SK-N-SH (cell line): ENCODE measurements around the gene RNLS.

Source experiments
- EZH2phosphoT487 ChIP-seq: fragments of 200-600 bp; sonication (generic); IDR thresholded peaks from 2 replicates; pipeline ENCODE4 v1.6.1; 2017; ENCODE audit warnings: low read depth, mixed run types, mild to moderate bottlenecking, antibody characterized with exemption, moderate library complexity, borderline replicate concordance
- POLR2AphosphoS5 ChIP-seq: IDR thresholded peaks from 2 replicates; pipeline ENCODE4 v1.6.1; 2012; ENCODE audit warnings: low read depth, low read length
- TF ChIP-seq, protein P1 (sequence below): fragments of 200-600 bp; sonication (generic); IDR thresholded peaks from 2 replicates; pipeline ENCODE4 v1.6.1; 2017; ENCODE audit warnings: antibody characterized with exemption, mild to moderate bottlenecking, moderate library complexity

DNA sequence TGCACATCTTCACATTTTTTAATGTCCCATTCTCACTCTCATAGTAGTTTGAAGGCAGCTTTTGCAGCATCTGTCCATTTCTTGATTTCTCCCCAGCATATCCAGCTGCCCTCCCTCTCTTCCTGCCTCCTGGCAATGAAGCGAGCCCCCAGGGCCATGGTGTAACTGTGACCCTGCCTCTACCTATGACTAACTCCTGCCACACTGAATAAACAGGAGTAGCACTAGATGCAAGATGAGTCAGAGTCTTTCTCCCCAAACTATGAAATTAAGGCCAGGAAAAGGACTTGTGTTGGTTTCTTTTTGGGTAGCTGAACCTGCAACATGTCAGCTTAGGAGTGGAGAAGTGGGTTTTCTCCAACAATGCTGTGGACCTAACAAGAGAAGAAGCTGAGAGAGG is 329.0 kb downstream of the RNLS start:
- TF ChIP-seq, protein P1, sequence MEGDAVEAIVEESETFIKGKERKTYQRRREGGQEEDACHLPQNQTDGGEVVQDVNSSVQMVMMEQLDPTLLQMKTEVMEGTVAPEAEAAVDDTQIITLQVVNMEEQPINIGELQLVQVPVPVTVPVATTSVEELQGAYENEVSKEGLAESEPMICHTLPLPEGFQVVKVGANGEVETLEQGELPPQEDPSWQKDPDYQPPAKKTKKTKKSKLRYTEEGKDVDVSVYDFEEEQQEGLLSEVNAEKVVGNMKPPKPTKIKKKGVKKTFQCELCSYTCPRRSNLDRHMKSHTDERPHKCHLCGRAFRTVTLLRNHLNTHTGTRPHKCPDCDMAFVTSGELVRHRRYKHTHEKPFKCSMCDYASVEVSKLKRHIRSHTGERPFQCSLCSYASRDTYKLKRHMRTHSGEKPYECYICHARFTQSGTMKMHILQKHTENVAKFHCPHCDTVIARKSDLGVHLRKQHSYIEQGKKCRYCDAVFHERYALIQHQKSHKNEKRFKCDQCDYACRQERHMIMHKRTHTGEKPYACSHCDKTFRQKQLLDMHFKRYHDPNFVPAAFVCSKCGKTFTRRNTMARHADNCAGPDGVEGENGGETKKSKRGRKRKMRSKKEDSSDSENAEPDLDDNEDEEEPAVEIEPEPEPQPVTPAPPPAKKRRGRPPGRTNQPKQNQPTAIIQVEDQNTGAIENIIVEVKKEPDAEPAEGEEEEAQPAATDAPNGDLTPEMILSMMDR, result no peak
- TF ChIP-seq POLR2AphosphoS5, result no peak; the same call in 1 of the 2 replicates
- TF ChIP-seq EZH2phosphoT487, result no peak
